Stimulated activated CD8-positive, alpha-beta memory T cell treated with anti-CD3 and anti-CD28 coated beads, Interleukin-12 subunit alpha, Interleukin-12 subunit beta, amount 100 ng/mL, for 1 hour (primary cell): Measurements from ENCODE around the gene CLPSL2.
"Not testable (repeated sequence)": the region's sequence is repeated elsewhere in the genome, so short reads cannot be mapped to it uniquely, and the experiment has no call there.

ENCODE experiments used
- DNase-seq: peaks from one replicate; pipeline ENCODE4 v3.0.0-alpha.2; 2020; ENCODE audit warnings: low read depth

The CLPSL2 gene, protein sequence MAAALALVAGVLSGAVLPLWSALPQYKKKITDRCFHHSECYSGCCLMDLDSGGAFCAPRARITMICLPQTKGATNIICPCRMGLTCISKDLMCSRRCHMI

DNA sequence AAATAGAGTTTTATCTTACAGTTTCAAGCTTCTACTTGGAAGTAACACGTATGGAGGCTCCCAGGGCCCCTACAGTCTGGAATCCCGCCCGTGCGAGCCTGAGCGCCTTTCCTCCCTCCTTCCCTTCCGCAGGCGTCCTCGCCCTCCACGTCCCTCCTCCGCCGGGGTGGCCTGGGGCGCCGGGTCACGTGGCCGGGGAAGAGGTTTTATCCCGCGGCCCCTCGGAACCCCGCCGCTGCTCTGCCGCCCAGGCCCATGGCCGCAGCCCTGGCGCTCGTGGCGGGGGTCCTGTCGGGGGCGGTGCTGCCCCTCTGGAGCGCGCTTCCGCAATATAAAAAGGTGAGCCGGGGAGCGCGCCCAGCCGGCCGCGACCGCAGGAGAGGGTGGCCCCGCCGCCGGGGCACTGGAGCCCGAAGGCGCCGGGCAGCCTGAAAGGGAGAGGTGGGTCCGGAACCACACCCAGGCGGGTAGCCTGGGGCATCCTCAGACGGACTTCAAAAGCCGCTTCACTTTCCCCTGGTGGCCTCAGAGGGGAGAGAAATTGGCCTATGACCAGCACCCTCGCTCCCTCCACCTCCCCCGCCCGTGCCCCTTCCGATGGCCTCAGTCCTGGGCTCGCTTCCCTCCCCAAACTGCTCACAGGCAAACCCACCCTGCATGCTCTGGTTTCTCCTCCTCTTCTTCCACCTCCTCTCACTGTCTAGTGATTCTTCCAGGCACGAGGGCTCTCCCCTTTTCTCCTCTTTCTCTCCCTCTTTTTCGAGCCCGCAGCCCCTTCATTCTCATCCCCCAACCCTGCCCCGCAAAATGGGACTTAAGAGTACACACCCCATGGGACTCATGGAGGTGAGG, at the start of gene CLPSL2:
CLPSL2 (plus strand) TSS at position 235 of the 852 bp plus-strand sequence; CDS start at position 256, 21 bp downstream.
- no peak for DNase-seq

DNA sequence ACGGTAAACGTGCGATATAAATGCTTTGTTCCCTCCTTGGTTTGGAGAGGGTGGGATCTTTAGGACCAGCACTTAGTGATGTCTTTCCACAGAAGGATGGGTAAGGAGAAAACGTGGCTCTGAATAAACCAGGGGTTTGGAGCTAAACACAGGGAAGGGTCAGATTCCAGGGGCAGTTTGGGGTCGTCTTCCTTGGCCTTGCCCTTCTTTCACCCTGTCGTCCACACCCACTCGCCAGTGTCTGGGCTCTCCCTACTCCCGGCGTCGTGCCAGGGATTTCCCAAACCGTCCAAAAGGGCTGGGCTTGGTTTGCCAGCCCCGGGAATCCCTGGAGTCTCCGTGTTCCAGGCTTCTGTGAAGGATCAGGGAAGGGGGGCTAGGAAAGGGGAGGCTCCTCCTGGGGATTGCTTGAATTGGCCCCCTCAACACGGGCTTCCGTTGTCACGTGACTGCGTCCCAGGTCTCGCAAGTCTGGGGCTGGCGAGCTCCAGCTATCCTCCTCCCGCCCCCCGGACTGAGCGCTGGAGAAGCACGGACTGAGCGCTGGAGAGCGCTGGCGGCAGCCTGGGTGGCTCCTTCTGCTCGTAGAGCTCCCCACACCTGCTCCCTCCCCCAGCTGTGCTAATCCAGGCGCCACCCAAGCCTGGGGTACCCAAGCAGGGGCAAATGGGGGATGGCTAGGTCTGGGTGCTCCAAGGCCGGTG, 49.0 kb upstream of the CLPSL2 start:
- no peak for DNase-seq

DNA sequence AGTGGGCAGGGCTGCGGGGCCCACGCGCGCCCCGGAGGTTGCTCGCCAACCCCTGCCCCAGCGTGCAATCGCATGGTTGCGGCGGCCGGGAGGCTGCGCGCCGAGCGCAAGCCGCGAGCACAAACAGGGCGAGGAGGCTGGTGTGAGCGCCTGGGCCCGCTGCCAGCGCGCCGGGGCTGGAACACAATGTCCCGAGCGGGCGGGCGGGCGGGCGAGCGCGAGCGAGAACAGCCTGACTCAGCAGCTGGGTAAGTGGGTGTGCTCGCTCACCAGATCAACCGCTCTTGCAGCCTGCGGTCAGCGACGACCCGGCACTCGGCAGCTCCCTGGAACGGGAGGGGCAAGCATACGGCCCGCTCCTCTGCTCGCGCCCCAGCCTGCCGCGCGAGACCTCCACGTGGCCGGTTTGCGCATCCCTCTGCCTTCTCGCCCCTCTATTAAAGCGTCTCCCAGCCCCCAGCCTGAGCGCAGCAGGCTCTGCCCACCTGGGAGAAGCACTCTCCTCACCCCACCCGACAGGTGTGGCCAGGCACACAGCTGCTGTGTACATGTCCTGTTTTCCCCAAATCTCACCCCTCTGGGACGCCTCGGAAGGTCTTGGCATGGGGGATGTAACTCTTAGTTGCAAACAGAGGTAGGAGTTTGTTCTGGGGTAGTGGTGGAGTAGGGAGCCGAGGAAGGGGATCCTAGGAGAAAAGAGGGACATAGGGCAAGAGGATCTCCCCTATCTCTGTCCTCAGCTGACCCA, 48.3 kb upstream of the CLPSL2 start:
- peak; percentile 77 for DNase-seq

DNA sequence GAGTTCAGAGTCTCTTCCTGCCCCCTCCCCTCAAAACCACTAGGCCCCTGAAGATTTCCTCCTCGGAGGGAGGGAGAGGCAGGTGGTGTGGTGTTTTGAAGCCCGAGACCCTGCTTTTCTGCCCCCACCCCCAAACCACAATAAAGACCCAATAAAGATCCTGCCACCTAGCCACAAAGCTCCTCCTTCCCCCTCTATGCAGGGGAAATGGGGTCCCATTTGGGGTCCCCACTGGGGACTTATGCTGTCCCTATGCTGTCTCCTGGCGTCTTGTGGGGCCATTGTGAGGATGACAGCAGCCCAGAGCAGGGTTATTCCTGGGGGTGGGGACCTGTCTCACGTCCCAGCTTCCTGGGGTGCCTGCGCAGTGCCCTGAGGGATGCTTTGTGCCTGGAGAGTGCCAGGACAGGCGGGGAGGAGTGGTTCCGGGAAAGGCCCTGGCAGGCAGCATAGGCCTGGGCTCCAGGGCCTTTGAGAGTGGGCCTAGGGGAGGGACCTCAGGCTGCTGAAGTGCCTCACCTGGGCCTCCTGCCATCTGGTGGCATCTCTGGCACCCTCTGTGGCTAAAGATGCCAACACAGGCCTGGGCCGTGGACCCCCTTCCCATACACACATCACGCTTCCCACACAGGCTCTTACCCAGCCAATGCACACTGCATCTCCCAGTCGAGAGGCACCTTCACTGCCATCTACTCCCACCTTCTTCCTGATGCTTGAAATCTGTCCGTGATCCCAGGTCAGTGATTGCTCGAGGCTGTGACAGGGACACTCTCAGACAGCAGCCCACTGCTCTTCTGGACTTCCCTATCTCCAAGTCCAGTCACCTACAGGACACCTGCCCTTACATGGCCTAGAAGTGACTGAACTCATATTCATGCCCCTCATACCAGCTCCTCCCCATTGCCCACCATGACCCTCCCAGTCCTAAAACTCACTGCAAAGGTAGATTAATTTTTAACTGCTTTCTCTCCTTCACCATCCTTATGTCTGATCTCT, 47.4 kb upstream of the CLPSL2 start:
- no peak for DNase-seq

DNA sequence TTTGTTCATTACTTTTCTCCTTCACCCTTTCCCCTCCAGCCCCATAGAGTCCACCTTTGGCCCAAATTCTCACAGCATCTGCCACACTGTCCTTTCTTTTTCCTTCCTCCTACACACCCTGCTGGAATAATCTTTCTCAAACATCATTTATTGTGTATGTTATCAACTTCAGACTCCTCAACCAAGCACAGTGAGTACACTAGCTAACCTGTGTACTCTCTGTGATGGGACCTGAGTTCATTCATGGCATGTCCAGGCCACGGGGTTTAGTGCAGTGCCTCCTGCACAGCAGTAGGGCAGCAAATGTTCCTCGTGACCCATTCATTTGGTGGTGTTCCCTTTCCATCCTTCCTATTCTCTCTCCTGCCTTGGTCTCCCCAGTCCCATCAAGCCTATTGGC, 46.7 kb upstream of the CLPSL2 start:
- no peak for DNase-seq

DNA sequence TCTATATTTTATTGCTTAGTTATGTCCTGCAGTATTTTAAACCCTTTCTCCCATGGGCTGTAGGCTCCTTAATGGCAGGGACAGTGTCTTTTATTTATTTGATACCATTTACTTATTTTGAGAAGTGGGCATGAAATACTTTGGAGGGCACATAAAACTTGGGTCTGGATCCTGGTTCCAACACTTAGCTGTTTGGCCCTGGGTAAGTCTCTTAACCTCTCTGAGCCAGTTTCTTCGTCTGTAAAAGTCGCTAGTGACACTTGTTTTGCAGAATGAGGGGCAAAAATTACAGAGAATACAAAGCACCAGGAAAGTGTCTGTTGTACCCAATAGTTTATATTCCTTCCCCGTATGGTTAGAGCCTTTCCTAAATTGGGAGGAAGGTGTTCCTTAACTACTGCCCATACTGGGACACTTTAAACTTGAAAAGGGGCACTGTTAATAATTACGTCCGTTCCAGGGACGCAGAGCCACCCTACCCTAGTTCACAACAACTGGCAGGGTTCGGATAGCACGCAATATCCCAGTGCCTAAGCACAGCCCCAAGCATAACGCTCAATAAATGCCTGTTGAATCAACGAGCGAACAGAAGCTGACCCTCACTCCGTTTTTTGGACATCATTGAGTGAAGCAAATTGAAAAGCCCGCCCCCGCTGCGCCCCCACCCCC, 45.5 kb upstream of the CLPSL2 start:
- DNase-seq = no peak

DNA sequence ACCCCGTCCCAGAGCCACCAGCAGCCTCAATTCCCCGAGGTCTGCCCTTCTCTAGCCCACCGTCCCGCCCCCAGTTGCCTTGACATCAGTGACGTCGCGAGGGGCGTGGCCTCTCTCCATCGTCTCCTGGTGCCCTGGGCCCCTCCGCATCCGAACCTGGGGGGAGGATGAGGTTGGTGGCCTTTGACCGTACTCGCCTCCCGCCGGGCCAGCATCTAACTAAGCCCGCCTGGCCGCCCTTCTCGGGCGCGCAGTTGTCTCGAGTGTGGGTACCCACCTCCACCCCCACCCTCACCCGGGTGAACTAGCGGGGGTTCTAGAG, 45.0 kb upstream of the CLPSL2 start:
- DNase-seq = peak; percentile 93

DNA sequence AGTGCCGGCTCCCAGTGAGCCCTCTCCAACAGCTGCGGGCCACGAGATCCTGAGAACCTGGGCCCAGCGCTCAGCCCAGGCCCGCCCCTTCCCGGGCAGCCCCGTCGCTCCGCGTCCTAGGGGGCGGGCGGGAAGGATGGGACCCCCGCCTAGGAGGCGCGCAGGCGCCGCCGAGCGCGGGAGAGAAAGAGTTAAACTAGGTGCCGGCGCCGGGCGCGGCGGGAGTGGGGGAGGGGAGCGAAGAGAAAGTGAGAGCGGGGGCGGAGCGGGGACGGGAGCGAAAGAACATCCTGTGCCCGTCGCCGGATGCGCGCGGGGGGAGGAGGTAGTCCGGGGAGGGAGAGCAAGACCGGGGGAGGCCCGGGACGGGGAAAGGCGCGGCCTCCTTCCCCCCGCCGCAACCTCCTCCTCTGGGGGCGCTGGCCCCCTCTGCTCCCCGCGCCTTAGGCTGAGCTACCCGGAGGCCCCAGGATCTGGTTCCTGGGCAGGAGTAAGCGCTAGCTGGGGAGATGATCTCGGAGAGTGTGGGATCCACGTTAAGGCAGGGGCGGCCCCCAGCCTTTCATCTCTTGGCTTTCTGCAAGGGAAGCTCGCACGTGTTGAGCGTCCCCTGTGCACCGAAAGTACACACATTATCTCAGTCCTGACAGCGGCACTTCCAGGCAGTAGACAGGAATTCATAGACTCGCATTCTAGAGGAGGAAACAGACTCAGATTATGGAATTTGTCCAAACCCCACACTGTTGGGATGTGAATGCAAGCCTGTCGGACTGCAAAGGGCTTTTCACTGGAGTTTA, 44.5 kb upstream of the CLPSL2 start:
- peak; percentile 91 for DNase-seq

DNA sequence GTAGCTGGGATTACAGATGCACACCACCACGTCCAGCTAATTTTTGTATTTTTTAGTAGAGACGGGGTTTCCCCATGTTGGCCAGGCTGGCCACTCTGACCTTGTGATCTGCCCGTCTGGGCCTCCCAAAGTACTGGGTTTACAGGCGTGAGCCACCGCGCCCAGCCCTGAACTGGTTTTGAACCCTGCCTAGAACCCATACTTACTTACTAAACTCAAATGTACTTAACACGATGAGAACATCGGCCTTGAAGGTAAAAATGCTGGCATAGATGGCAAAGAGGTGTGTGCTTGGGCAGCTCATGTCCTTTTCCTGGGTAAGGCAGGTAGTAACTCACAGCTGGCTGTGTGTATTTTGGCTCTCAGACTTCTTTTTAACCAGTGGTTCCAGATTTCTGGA, 42.8 kb upstream of the CLPSL2 start:
- no peak for DNase-seq

DNA sequence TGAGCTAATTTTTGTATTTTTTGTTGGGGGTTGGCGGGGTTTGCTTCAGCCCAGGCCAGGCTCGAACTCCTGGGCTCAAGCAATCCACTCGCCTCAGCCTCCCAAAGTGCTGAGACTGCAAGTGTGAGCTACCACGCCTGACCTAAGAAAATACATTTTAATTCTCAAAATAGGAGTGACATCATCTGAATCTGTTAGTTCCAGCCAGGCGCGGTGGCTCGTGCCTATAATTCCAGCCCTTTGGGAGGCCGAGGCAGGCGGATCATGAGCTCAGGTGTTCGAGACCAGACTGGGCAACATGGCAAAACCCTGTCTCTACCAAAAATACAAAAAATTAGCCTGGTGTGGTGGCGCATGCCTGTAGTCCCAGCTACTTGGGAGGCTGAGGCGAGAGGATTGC, 42.1 kb upstream of the CLPSL2 start:
- not testable (repeated sequence) for DNase-seq

DNA sequence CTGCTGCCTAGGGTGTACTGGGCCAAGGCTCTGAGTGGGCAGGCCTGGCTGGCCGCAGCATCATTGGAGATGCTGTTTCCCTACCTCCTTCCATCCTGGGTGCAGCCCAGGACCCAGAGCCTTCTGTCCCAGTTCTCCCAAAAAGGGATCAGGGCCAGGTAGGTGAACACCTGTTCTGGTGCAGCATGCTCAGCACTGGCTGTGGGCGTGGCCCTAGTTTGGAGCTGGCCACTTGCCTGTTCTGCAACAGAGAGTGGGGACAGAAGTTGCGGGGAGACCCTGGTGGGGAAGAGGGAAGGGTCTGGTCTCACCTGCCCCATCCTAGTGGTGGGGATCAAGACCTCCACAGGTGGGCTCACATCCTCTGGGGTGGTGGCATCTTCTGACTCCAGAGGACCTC, 40.9 kb upstream of the CLPSL2 start:
- DNase-seq = no peak

DNA sequence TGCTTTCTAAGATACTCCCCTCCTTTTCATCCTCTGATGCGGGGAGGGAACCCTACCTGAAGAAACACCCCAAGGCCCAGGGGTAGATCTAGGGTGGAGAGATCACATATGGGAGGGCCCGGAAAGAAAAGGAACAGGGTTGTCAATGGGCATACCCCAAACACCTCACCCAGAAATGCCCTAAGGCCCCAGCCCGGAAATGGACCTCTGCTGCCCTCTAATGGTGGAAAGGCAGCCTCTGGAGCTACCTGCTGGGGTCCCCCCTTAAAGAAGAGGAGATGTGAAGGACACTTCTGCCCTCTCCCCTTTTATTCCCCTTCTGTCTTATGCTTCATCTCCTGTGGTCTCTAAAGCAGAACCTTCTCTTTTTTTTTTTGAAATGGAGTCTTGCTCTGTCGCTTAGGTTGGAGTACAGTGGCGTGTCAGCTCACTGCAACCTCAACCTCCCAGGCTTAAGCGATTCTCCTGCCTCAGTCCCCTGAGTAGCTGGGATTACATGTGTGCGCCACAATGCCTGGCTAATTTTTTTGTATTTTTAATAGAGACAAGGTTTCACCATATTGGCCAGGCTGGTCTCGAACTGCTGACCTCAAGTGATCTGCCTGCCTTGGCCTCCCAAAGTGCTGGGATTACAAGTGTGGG, 40.0 kb upstream of the CLPSL2 start:
- peak; percentile 79 for DNase-seq

DNA sequence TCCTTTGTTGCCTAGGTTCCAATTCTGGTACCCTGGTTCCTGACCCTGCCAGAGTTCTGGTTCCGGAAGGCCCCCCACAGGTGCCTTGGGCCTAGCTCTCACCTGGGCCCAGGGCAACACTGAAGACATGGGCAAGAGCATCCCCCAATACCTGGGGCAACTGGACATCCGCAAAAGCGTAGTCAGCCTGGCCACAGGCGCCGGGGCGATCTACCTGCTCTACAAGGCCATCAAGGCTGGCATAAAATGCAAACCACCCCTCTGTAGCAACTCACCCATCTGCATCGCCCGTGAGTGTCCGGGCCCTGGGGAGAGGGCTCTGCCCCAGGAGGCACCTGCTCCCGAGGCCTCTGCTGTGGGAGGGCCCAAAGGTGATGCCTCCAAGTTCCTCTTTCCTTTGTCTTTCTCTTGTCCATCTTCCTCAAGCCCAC, 39.4 kb upstream of the CLPSL2 start, which contains the start of gene ARMC12:
ARMC12 (plus strand) TSS at position 51 of the 431 bp plus-strand sequence; CDS start at position 128, 77 bp downstream.
- DNase-seq = no peak

DNA sequence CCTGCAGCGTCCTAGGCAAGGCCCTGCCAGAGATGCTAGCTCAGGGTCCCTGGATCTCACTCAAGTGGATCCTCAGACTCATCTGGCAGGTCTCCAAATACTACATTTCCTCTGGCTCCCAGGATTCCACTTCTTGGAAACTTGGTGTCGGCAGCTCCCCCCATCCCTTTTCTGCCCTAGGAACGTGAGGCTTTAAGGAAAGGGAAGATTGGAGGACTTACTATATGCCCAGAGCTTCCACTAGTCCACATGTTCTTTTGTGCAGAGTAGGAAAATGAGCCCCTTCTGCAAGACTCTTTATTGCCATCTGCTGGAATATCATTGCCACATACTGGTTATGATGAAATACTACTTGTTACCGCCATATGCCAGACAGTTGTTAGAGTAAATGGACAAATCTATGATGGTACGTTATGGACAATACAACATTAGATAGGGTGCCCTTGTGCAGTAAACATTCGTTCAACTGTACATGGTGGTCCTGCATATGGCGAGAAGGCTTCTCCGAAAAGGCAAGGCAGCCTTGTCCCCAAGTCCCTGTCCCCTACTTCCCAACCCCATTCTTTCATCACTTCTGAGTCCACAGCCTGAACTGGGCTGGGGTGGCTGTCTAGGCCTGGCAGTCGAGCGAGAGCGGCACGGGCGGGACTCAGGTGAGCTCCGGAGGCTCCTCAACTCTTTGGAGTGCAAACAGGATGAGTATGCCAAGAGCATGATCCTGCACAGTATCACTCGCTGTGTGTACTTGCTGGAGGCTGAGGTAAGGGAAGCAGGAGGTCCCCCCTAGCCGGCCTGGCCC, 38.8 kb upstream of the CLPSL2 start:
- no peak for DNase-seq

DNA sequence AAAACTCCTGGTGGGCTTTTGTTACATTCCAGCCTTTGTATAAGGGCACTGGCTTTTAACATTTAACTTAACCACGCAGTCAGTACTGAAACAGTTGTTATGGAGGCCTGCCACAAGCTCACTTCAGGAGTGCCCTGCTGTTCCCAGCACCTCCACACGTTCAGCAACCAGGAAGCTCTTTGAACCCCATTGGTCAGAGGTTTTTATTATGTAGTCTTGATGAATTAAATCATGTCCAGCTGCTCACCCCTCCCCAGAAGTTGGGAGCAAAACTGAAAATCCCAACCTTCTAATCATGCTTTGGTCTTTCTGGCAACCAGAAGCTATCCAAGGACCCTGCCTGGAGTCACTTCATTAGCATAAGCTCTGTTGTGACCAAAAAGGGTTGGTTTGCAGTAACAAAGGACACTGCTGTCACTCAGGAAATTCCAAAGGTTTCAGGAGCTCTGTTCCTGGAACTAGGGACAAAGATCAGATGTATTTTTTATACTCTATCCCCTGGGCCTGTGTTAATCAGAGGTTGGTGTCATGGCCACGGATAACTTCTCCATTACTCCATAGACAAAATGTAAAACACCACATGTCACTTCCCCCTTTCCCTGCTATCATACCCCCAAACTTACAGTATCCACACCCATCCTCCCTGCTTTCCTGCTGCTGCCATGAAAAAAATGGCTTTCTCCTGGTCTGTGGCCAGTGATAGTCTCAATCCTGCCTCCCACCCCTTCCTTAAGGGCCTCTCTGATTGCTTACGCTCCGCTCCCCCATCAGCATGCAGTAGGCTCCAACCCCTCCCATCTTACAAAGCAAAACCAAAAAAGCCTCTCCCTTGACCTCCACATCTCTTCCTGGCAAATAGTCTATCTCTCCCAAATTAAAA, 36.5 kb upstream of the CLPSL2 start:
- no peak for DNase-seq

DNA sequence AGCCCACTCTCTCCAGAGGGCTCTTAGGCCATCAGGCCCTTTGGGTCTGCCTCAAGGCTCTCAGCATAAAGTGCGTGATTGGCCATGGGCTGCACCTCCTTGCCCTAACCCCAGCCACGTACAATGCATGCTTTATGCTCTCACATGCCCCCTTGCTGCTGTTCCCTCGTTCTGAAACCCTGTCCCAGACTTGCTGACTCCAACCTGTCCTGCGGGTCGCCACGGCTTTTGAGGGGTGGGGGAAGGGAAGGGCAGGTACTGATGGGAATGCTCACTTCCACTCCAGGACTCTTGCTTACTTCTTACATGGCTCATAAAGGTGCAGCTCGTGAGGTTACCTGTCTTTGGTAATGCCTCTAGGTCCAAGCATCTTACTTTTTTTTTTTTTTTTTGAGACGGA, 33.6 kb upstream of the CLPSL2 start:
- no peak for DNase-seq

DNA sequence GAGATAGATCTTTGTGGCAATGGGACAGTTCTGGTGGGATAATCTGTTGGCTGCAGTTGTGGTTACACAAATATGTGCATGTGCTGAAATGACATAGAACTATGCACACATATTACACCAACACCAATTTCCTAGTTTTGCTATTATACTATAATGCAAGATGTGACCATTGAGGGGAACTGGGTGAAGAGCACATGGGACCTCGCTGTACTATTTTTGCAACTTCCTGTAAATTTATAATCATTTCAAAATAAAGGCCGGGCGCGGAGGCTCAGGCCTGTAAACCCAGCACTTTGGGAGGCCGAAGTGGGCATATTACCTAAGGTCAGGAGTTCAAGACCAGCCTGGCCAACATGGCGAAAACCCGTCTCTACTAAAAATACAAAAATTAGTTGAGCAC, 30.9 kb upstream of the CLPSL2 start:
- DNase-seq = no peak
